Activated gamma-delta T cell treated with Interleukin-2 at 50 U/mL for 16 hours (primary cell): ENCODE measurements around the gene SPOCK3.
"Not testable (repeated sequence)": the region's sequence is repeated elsewhere in the genome, so short reads cannot be mapped to it uniquely, and the experiment has no call there.

Experiments used
- DNase-seq: peaks from one replicate; pipeline ENCODE4 v3.0.0-alpha.2; 2020

SPOCK3 gene

DNA sequence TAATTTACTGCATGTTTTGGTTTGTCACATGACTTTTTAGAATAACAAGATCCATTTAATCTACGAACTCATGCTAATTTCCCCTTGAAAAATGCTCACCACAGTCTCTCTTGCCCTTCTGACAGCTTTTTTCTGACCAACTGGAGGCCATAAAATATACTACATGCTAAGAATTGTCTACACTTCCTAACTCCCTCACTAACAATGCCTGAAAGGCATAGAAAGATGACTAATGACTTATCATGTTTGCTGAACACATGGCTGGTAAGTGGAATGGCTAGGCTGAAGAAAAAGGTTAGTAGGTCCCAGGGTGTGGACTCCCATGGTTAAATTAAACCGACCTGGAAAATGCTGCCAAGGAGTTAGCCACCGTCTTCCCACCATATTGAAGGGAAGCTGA, 309.9 kb downstream of the SPOCK3 start:
- DNase-seq: no peak

DNA sequence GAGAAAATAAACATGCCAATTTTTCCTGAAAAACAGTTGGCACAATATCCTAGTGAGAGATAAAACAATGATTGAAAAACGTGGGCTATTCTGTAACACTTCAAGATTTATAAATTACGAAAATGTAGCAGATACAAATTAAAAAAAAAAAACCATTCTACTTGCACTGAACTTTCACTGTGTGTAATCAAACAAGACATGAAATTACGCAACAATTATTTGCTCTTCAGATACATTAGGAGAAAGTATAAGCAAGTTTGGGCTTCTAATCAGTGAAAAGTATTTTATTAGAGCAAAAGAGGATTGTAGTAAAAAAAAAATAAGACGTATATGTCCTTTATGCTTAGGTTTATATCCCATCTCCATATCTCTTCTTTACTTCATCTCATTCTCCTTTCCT, 320.4 kb downstream of the SPOCK3 start:
- DNase-seq: no peak

DNA sequence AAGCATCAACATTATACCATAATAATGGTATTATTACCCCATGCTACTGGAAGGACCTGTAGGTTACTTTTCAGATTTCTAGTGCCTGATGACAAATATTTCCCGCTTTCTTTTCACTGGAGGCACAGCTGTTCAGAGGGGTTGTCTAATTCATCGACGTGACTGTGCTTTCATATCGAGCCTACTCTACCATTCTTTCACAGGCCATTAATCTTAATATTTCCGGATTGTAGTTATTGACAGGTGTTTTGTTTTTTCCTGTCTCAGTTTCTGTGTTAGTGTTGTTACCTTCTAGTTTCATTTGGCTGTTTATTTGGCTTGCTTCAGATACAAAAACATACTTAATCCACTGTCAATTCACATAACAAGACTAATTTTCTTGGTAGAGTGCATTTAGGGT, 330.9 kb downstream of the SPOCK3 start:
- no peak for DNase-seq

DNA sequence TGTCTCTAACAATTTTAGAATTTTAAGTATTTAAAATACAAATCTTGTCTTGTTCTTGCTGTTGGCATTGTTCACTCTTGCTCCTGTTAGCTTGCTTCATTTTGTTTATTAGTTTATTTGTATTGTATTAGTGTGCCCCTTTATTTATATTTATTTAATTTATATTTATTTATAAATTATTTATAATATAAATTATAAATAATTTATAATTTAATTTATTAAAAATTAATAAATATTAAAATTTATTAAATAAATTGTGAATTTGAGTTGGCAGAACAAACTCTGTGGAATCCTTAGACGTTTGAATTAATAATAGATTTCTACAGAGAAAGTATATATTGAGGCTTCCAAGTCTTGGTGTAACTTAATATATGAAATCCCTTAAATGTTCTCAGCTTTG, 331.4 kb downstream of the SPOCK3 start:
- no peak for DNase-seq

DNA sequence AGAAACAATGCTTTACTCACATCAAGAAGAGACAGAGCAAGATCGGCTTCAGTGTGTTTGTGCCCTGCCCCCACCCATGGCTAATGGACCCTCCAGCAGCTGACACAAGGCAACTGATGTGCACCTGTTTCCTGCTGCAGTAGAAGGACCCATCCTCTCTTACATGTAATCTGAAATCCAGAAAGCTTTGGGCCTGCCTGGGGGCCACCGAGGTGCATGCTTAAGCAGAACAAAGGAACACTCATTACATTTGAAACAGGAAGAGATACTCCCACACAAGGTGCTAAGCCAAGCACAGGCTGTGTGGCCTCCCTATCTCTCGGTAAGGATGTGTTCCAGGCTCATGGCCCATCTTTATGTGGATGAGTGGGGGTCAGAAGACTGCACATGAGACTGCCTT, 338.0 kb downstream of the SPOCK3 start:
- DNase-seq: no peak

DNA sequence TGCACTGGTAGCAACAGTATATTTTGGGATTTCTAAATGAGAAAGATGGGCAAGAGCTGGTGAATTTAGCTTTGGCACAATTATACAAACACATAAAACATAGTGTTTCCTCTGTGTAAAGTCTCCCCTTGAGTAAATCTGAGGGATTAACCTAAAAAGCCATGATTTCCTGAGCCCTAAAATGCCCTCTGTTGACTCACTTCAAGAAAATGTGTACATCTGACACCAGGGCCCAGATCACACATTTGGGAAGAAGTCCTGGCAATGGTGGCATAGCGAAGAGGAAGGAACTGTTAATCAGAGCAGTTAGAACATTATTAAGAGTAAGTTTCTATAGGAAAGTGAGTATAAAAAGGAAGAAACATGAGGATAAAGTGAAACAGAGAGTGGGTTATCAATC, 338.5 kb downstream of the SPOCK3 start:
- DNase-seq: no peak

DNA sequence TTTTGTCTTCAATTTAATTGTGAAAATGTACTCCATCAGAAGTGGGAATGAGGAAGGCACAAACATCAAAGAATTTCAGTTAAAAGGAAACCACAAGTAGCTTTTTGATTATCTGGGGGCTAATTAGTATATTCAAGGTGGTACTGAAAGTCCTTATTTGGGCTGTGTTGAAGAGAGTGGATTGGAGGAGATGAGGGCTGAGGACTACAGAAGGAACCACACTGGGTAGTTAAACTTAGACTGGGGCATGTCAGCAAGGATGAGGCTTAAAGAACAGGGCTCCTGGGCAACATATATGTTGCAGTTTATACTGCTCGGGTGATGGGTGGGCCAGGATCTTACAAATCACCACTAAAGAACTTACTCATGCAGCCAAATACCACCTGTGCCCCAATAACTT, 346.8 kb downstream of the SPOCK3 start:
- no peak for DNase-seq

DNA sequence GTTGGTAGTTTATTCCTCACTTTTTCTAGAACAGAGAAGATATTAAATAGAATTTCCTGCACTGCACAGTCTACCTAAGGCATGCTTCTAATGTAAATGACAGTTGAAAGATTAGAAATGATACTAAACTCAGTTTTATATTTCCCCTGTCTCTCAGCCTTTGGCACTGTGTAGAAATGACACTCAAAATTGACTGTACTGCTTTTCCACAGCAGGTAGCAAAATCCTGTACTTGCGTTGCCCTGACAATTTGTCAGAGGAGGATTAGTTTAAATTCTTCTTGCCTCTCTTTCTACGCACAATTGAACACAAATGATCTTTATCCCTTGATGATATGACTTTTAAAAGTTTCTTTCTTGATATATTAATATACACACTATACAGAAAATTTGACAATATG, 347.6 kb downstream of the SPOCK3 start:
- DNase-seq: no peak

DNA sequence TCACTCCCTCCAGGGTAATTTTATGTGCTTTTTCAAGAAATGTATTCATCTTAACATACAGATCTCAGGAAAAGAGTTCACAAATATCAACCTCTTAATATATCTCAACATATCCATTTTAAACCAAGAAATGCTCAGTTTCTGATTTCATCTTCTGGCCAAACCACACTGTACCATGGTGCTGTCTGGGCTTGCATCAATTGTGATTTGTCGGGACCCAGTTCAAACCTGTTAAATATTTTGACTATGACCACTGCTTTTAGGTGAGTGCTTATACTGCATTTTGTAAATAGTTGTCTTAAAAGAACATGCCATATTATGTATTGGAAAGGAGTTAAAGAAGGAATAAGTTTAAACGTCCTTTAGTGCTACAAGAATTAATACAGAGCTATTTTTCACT, 352.1 kb downstream of the SPOCK3 start:
- no peak for DNase-seq

DNA sequence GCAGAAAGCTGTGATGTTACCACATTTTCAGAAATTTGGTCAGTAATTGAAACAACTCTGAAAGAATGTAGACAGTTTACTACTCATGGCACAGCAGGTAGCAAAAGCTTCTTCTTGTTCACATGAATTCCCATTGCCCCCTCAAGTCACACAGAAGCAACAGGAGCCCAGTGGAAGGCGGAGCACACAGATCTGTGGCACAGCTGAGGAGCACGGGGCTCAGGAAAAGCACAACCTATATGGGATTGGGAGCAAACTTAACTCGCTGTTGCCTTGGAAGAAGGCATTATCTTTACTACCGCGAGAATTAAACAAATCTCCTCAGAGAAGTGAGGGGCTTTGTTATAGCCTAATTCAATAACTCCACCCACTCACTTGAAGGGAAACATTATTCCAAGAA, 358.5 kb downstream of the SPOCK3 start:
- DNase-seq: no peak

DNA sequence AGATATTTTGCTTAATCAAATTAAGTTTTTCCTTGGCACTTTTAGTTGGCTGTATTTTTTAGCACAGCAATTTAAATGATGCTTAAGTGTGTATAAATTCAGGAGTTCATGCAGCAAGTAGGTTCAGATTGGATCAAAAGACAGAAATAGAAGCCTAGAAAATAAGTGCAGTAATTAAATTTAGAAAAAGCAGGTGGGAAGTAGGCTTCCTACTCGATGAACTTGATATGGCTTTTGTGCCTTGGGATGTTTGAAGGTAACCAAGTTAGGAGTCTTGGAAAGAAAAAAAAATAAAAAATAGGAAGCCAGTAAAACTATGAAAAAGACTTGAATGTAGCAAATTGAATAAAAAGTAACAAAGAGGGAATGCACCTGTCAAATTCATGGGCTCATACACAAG, 372.3 kb downstream of the SPOCK3 start:
- no peak for DNase-seq

DNA sequence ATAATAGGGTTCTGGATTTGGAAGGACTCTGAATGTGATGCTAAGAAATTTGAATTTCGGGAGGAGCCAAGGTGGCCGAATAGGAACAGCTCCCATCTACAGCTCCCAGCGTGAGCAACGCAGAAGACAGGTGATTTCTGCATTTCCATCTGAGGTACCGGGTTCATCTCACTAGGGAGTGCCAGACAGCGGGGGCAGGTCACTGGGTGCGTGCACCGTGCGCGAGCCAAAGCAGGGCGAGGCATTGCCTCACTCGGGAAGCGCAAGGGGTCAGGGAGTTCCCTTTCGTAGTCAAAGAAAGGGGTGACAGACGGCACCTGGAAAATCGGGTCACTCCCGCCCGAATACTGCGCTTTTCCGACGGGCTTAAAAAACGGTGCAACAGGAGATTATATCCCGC, 383.9 kb downstream of the SPOCK3 start:
- not testable (repeated sequence) for DNase-seq

DNA sequence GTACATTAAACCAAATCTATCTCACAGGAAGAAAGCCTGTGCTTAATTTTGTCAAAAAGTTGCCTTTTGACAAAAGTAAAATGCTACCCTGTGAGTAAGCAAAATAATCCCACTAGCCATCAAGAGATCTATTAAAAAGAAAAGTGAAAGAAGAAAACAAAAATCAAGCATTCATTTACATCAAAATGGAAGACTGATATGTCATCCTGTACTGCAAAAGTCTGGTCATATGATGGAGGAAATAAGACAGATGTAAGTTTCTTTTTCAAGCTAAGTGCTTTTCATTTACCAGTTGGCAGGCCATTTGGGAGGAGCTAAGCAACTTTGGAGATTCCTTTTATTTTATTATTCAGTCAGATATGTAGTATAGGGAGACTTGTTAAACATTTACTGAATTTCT, 387.4 kb downstream of the SPOCK3 start:
- no peak for DNase-seq

DNA sequence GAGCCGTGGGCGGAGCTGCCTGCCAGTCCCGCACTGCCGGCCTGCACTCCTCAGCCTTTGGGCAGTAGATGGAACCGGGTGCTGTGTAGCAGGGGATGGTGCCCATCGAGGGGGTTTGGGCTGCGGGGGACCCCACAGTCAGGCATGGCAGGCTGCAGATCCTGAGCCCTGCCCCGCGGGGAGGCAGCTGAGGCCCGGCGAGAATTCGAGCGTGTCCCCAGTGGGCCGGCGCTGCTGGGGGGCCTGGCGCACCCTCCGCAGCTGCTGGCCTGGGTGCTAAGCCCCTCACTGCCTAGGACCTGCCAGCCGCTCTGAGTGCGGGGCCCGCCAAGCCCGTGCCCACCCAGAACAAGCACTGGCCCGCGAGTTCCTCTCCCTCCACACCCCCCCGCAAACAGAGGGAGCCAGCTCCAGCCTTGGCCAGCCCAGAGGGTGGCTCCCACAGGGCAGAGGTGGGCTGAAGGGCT, 391.5 kb downstream of the SPOCK3 start:
- DNase-seq: no peak

DNA sequence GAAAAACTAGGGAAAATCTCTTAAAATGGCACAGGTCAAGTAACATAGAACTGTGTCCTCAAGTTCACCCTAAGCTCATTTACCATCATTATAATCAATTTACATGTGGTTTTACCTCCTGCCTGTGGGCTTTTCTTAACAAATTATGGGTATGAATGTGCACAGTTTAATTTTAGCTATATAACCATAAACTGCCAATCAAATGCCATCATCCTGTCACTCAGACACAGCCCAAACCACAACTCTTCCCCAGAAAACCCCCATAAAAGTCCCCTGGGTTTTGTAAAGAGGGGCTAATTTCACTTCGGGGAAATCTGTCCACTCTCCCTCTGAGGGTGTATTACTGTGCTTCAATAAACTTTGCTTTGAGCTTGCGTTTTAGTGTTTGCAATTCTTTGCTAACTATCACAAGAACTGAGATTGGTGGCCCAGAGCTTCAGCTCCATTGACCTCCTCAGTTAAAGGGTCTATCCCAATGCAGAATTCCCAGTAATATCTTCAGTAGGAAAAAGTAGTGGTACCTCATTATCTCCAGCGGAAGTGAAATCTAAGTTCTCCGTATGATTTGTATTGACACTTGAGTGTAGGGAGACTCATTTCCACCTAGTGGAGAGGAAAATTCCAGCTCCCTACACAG, 394.6 kb downstream of the SPOCK3 start:
- DNase-seq: no peak

DNA sequence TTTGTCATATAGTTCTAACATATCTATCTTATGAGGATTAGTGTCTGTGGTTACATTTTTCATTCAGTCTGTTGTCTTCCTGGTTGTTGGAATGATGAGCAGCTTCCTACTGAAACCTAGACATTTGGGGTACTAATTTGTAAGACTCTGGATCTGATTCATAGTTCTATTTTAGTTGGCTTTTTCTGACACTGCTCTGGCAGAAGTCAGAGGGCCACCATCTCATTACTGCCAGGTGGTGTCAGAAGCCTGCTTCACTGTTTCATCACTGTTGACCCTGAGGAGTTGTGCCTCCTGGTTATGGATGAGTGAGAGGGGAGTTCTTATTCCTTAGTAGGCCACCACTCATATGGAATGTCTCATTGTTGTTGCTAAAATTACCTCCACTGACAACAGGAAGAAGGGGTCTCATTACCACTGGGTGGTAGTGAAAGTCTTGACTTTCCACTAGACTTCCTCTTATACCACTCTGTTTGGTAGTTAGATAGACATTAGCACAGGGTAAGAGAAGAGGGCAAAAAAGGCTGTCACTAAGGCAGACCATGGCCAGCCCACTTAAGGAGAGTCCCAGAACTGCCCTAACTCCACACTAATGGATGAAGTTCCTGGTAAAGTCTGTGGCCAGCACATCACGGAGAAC, 395.2 kb downstream of the SPOCK3 start:
- DNase-seq: no peak

DNA sequence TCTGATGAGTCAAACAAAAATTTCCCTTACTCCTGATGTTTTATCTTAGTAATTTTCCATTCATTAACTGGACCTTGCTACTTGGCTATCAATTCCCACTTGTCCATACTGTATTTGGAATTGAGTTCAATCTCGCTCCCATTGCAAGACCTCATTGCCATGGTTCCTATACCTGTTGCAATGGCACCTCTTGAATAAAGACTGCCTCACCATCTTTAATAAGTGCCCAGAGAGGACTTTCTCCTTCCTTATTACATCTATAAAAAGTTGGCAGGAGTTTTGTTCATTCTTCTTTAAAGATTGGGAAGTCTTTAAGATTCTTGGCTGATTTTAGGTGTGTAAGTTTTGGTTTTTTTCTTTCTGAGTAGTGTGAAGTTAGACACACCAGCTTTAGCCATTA, 397.4 kb downstream of the SPOCK3 start:
- no peak for DNase-seq

DNA sequence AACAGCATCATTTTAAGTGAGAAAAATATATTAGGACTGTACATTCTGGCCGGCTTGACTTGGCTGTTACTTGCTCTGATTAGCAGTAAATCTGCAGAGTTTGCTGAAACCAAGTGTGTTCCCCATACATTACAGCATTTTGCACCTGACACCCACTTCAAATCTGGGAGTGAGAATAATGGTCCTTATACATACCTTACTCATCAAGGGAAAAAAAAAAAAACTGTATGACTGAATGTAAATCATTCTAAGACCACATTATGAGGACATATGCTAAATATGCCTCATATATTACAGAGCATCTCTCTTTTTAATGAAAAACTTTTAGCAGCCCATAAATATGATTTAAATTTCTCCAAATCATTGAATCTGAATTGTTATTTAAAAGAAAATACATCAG, 406.7 kb downstream of the SPOCK3 start:
- DNase-seq: no peak

DNA sequence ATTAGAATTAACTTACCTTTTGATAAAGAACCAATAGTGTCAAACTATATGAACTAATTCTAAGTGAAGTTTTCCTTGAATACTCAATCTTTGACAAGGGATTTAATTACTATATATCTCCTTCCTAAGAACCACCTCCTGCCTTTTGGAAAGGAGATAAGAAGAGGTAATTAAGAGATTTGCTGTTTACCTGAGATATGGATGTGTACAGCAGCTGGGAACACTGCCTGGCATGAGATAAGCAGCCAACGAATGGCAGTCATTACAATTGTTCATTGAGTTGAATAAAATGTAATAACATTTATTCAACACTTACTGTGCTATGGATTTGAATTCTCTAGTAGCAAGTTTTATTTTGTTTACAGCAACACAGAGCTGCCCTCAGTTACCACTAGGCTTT, 407.1 kb downstream of the SPOCK3 start:
- DNase-seq: no peak

DNA sequence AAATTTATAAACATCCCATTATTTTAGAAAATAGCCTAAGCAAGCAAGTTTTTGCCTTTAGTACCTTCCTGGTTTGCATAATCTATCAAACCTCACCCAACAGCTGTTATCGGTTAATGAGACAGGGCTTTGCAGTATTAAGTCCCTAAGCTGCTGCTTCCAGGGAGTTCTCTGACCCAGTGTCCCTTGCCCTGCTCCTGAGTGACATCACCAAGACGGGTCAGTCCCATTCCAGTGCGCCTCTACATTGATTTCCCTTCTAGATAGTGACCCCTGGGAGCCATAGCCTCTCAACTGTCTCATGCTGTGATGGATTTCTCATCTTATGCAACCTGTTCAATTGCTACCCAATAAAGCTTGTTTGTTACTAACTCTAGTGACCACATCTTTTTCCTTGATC, 410.4 kb downstream of the SPOCK3 start:
- no peak for DNase-seq

DNA sequence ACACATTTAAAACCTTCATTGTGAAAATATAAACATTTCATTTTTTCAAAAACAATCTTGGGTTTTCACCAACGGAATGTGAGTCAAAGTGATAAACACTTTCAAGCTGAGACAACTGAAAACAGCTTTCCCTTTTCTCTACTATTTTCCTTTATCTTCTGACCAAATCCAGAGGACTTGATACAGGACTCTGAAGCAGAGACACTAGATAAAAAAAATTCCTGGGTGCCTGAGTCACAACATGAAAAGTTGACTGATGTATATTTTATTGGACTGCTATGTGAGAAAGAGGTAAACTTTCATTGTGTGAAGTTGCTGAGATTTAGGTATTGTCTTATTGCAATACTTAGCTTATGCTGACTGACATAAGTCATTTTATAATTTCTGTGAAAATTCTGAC, 411.2 kb downstream of the SPOCK3 start:
- DNase-seq: no peak

DNA sequence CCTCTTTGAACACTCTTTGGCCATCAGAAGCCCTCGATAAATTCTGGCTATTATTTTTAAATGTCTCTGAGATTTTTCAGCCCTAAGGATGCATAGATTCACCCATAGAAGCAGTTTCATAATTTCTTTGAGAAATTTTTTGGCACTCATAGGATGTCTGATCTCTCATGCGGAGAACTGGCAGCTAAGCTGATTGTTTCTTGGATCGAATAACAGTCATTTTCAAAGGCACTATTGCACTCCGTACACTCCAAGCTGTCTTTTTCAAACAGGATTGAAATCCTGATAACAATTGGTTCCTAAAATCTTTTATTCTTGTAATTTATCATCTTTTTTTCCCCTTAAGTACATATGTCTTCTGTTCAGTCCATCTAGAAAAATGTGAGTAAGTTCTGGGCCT, 411.9 kb downstream of the SPOCK3 start:
- DNase-seq: no peak

DNA sequence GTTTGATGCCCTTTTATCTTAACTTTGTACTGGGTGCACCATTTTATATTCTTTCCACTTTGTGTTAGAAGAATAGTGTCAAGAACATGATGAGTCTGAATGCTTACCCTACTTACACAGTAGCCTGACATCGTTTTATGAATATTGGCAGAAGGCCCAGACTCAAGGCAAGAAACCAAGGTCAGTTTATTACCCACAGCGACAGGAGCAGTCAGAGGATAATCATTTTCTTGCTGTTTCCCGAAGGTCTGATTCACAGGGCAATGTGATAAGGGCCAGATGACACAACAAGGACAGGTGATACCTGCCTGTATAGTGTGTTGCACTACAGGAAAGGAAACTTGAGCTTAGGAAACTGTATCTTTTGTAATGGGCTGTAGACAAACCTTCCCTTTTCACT, 417.4 kb downstream of the SPOCK3 start:
- no peak for DNase-seq

DNA sequence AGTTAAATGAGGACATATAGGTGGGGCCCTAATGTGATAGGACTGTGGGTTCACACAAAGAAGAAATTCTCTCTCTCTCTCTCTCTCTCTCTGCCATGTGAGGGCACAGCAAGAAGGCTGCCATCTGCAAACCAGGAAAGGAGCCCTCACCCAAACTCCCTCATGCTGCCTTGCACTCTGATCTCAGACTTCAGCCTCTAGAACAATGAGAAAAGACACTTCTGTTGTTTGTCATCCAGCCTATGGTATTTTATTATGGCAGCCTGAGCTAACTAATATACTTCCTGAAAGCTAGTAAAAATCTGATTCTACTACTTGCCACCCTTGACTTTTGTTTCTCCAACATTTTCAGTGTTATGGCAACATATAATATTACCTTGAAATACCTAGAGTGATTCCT, 425.9 kb downstream of the SPOCK3 start:
- DNase-seq: no peak

DNA sequence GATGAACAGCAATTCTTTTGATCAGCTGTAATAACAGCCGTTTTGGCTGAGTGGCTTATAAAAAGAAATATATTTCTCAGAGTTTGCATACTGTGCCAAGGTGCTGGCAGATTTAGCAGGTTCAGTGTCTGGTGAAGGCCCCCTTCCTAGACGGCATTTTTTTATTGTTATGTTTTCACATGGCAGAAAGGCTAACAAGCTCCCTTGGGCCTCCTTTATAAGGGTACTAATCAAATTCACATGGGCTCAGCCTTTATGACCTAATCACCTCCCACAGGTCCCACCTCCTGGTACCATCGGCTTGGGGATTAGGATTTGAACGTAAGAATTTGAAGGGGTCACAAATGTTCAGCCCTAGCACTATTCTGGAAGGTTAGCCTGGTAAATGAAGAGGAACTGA, 431.9 kb downstream of the SPOCK3 start:
- no peak for DNase-seq
